Measurements from ENCODE around the gene IFNL3. TPM values are rescaled to one million over a fixed set of nuclear protein-coding genes. Genes with fewer than 3 reads are reported as not detected.
"Not testable (repeated sequence)": the region's sequence is repeated elsewhere in the genome, so short reads cannot be mapped to it uniquely, and the experiment has no call there.

Gene IFNL3
- total RNA-seq, 1 experiment from 2014 or later = not detected

- intact Hi-C loops (cut with micrococcal nuclease; ENCODE audit: unreplicated experiment); H3K4me1 Mint-ChIP-seq (ENCODE audit: low read depth, unreplicated experiment); H3K9me3 ChIP-seq; DNase-seq; H3K27me3 Mint-ChIP-seq (ENCODE audit: insufficient read depth, unreplicated experiment); H3K27ac Mint-ChIP-seq (ENCODE audit: unreplicated experiment); H3K36me3 ChIP-seq (ENCODE audit: control insufficient read depth, insufficient read depth, low read length); H3K27me3 ChIP-seq (replicated peaks; ENCODE audit: control insufficient read depth, insufficient read depth, low read length); BruUV-seq (replicated peaks); H3K4me1 ChIP-seq; H3K4me3 Mint-ChIP-seq (ENCODE audit: unreplicated experiment); H3K9me3 Mint-ChIP-seq (ENCODE audit: unreplicated experiment); POLR2A ChIA-PET; H3K36me3 Mint-ChIP-seq (ENCODE audit: insufficient read depth, unreplicated experiment); H3K4me3 ChIP-seq (ENCODE audit: low read depth, low read length): not testable (repeated sequence)
- CTCF ChIA-PET = interaction anchor here (0.6 kb wide), 1 partner anchor 676 kb away, joined by 3 read pairs; no protein-coding TSS in a partner anchor
- TF ChIP-seq CTCF (IDR thresholded peaks at IDR 0.05; ENCODE audit: insufficient read depth in 1 of 2, low read depth in 1 of 2, low read length in 1 of 2, severe bottlenecking in 1 of 2, unreplicated experiment in 1 of 2) = peak in 1 of 2 experiments; percentile 10
Observed at GRCh38 chr19:39245166-39245565, 360 bp upstream of the IFNL3 start.

- H3K9me3 Mint-ChIP-seq (ENCODE audit: unreplicated experiment); intact Hi-C loops (cut with micrococcal nuclease; ENCODE audit: unreplicated experiment); CTCF ChIA-PET: not testable (repeated sequence)
Observed at GRCh38 chr19:39243741-39244140, 1.1 kb downstream of the IFNL3 start.

GRCh38 chr19:39240421-39240820 is 4.4 kb downstream of the IFNL3 start:
- no peak overlapping the region for H3K4me3 ChIP-seq (ENCODE audit: low read depth, low read length)
- Mint-ChIP-seq H3K4me3 (ENCODE audit: unreplicated experiment) (no peak overlapping the region), H3K36me3 (ENCODE audit: insufficient read depth, unreplicated experiment) (no peaks in the 10 kb centered on the region), H3K27ac (ENCODE audit: unreplicated experiment) (no peak overlapping the region), H3K27me3 (ENCODE audit: insufficient read depth, unreplicated experiment) (no peaks in the 10 kb centered on the region), H3K9me3 (ENCODE audit: unreplicated experiment) (no peaks in the 10 kb centered on the region), H3K4me1 (ENCODE audit: low read depth, unreplicated experiment) (peaks cover 20% of the 10 kb centered on the region)
- CTCF ChIA-PET = no interaction called here
- H3K27me3 ChIP-seq (replicated peaks; ENCODE audit: control insufficient read depth, insufficient read depth, low read length) = no peaks in the 10 kb centered on the region
- H3K4me1 ChIP-seq = peaks cover 16% of the 10 kb centered on the region
- intact Hi-C loops (cut with micrococcal nuclease; ENCODE audit: unreplicated experiment) = no loop called here
- no peaks in the 10 kb centered on the region for H3K9me3 ChIP-seq
- BruUV-seq (replicated peaks) = no TSS peak
- H3K36me3 ChIP-seq (ENCODE audit: control insufficient read depth, insufficient read depth, low read length) = no peaks in the 10 kb centered on the region
- POLR2A ChIA-PET = no interaction called here
- TF ChIP-seq CTCF (IDR thresholded peaks at IDR 0.05; ENCODE audit: insufficient read depth in 1 of 2, low read depth in 1 of 2, low read length in 1 of 2, severe bottlenecking in 1 of 2, unreplicated experiment in 1 of 2) = no peak
- DNase-seq = no peak

More at GRCh38 chr19:39243741-39244140, 1.1 kb downstream of the IFNL3 start:
- BruUV-seq (replicated peaks); H3K36me3 ChIP-seq (ENCODE audit: control insufficient read depth, insufficient read depth, low read length); DNase-seq; H3K27ac Mint-ChIP-seq (ENCODE audit: unreplicated experiment); H3K9me3 ChIP-seq; H3K36me3 Mint-ChIP-seq (ENCODE audit: insufficient read depth, unreplicated experiment); H3K4me3 ChIP-seq (ENCODE audit: low read depth, low read length); H3K27me3 Mint-ChIP-seq (ENCODE audit: insufficient read depth, unreplicated experiment); H3K4me1 ChIP-seq; POLR2A ChIA-PET; H3K4me1 Mint-ChIP-seq (ENCODE audit: low read depth, unreplicated experiment); H3K27me3 ChIP-seq (replicated peaks; ENCODE audit: control insufficient read depth, insufficient read depth, low read length); H3K4me3 Mint-ChIP-seq (ENCODE audit: unreplicated experiment): not testable (repeated sequence)

- no TSS peak for BruUV-seq (replicated peaks)
- Histone ChIP-seq H3K4me3 (ENCODE audit: low read depth, low read length) (no peak overlapping the region), H3K9me3 (no peaks in the 10 kb centered on the region), H3K36me3 (ENCODE audit: control insufficient read depth, insufficient read depth, low read length) (no peaks in the 10 kb centered on the region), H3K4me1 (peaks cover 16% of the 10 kb centered on the region), H3K27me3 (replicated peaks; ENCODE audit: control insufficient read depth, insufficient read depth, low read length) (no peaks in the 10 kb centered on the region)
- Mint-ChIP-seq H3K4me3 (ENCODE audit: unreplicated experiment) (no peak overlapping the region), H3K36me3 (ENCODE audit: insufficient read depth, unreplicated experiment) (no peaks in the 10 kb centered on the region), H3K4me1 (ENCODE audit: low read depth, unreplicated experiment) (peaks cover 20% of the 10 kb centered on the region), H3K27me3 (ENCODE audit: insufficient read depth, unreplicated experiment) (no peaks in the 10 kb centered on the region), H3K27ac (ENCODE audit: unreplicated experiment) (no peak overlapping the region), H3K9me3 (ENCODE audit: unreplicated experiment) (no peaks in the 10 kb centered on the region)
- intact Hi-C loops (cut with micrococcal nuclease; ENCODE audit: unreplicated experiment) = no loop called here
- ChIA-PET CTCF (no interaction called here), POLR2A (no interaction called here)
- TF ChIP-seq CTCF (IDR thresholded peaks at IDR 0.05; ENCODE audit: insufficient read depth in 1 of 2, low read depth in 1 of 2, low read length in 1 of 2, severe bottlenecking in 1 of 2, unreplicated experiment in 1 of 2) = no peak
- no peak for DNase-seq
Observed at GRCh38 chr19:39238944-39239343, 5.9 kb downstream of the IFNL3 start.
